GM12891 (cell line): ENCODE results near the gene SUMF1.

Experiments used
- POLR2A ChIP-seq: IDR thresholded peaks from 2 replicates; pipeline ENCODE4 v1.6.1; 2011; ENCODE audit warnings: low read depth, low read length, control low read depth
- POLR2AphosphoS5 ChIP-seq: IDR thresholded peaks from 2 replicates; pipeline ENCODE4 v1.6.1; 2011; ENCODE audit warnings: low read depth, low read length, control low read depth
- POU2F2 ChIP-seq: IDR thresholded peaks from 2 replicates; pipeline ENCODE4 v1.6.1; 2011; ENCODE audit warnings: low read depth, mild to moderate bottlenecking, control low read depth, low read length, moderate library complexity
- SPI1 ChIP-seq: IDR thresholded peaks from 2 replicates; pipeline ENCODE4 v1.6.1; 2011; ENCODE audit warnings: low read depth, low read length, control low read depth
- TAF1 ChIP-seq: IDR thresholded peaks from 2 replicates; pipeline ENCODE4 v1.6.1; 2011; ENCODE audit warnings: low read depth, low read length, control low read depth

- TF ChIP-seq POLR2AphosphoS5 (no peak), TAF1 (no peak), POLR2A (no peak), SPI1 (no peak), POU2F2 (no peak)
Measured at GRCh38 chr3:4334548-4334947, 132.5 kb downstream of the SUMF1 start.
